HG02938 (cell line): ENCODE measurements around the gene REEP3.
"Not testable (repeated sequence)": the region's sequence is repeated elsewhere in the genome, so short reads cannot be mapped to it uniquely, and the experiment has no call there.

Experiments
- ATAC-seq: cut with Tn5 transposase; IDR thresholded peaks from one replicate; pipeline ENCODE4 v1.9.1; 2021; ENCODE audit warnings: mild to moderate bottlenecking, moderate library complexity; ENCODE audit not compliant: unreplicated experiment

Gene REEP3

DNA sequence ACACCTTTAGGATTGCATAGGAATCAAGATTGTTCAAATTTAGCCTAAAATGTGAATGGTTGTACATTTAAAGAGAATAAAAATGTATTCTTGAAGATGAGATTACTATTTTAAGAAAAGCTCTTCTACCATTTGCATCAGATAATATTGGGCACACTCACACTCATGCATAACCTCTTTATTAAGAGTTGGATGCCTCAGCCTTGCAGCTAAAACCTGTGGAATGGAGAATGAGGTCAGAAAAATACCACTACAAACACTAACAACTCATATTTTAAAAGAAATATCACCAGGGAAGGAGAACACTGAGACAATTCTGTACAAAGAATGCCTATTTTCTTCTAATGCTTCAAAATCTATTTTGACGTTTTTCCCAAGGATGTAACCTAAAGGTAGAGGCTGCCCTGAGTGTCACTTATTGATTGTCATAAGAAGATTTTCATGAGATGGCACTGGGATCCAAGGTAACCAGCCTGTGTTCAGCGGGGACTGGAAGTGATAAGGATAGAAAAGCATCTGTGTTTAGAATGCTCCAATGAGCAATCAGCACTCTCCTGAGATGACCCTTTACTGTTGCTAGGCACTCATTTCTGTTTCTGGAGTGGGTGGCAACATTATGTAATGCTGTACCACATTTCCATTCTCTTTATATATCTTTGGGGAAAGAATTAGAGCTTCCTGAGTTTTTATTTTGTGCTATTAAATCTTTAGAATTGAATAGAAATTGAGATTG is 26.6 kb downstream of the REEP3 start:
- no peak for ATAC-seq

DNA sequence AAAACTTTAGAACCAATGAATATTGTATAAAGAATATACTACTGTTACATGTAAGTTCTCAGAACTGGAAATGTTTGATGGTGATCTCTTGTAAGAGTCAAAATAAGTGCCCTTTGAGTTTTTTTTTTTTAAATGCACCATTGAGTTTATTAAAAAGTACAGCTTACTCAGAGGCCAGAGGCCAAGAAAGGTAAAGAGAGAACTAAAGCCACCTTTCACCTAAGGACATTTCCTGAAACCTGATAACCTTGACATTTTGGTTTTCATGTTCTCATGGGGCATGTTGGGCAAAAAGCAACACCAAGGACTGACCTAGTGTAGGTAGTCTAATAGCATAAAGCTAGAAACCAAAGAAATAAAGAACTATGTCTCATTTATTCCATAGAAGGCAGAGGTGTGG is 27.7 kb downstream of the REEP3 start:
- ATAC-seq, result no peak

DNA sequence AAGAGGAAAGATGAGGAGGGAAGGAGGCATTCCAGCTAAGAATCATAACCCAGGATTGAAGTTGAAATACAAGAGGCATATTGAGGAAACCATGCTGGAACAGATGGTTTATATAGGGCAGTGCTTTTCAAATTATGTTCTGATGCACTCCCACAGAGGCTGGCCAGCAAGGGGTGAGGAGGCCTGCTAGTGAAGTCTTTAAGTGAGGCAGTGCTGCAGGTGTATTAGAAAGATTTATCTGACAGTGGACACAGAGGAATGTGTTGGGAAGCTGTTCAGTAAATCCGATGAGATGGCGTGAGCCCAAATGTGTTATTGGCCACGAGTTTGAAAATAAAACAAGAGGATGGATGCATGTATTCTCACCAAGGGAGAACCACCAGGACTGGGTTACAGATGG is 28.6 kb downstream of the REEP3 start:
- no peak for ATAC-seq

DNA sequence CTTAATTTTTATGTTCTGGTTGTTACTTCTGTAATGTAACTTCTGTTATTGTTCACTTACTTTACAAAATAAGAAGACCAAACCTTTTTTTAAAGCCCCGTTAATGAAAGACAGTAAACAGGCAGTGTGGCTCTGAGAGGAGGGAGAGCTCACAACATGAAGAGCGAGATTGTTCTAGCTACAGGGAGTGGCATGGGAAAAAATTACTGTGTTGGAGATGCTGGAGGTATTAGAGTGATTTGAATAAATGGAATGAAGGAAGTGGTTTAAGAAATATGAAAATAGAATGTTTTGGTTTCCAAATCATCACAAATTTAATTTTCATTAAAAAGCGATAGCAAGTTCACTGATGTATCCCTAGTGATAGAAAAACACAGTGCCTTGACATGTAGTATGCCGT is 31.8 kb downstream of the REEP3 start:
- ATAC-seq, result no peak

DNA sequence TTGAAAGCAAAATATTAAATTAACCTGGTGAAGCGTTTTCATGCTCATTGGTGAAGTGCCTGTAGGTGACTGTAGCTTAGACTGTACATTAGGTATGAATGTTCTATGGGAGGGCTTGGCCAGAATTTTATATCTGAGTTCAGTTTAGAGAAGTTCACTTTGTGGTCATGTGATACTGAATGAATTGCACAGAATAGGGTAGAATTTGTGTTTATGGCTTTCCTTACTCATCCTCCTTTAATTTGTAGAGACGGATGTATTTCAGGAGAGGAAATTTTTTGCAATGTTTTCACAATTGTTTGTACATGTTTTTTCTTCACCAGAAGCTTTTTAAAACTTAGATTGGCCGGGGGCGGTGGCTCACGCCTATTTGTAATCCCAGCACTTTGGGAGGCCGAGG is 32.3 kb downstream of the REEP3 start:
- ATAC-seq, result no peak

DNA sequence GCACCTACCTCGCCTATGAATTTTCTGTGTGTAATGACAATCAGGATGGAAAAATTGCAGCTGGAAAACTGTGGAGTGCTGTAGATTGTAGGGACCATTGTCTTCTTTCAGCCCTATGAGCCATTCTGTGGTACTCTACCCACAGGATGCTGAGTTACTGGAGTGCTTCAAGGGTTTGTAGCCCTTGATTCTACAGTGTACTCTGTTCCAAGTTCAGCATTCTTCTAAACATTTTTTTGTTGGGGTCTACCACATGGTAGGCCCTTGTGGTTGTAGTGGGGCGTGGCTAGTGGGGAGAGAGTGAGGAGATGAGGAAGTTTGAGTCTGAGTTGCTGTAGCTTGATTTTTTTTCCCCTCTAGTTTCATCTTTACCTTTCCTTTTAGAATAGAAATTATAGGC is 33.5 kb downstream of the REEP3 start:
- peak; percentile 93 for ATAC-seq

DNA sequence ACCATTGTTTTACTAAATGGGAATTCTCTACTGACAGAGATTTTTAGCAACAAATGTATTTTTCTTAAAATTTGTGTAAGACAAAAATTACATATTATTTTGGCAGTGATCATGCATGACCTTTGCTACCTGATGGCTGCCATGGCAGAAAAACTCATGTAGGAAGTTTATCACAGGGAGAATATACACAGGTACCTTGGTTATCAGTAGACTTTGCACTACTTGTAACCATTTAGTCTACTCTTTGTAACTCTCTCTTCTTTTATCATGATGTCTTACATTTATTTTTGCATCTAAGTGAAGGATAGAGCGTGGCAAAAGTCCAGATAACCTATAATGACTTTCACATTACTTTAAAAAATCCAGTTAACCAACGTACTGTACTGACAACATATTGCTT is 34.1 kb downstream of the REEP3 start:
- ATAC-seq, result no peak

DNA sequence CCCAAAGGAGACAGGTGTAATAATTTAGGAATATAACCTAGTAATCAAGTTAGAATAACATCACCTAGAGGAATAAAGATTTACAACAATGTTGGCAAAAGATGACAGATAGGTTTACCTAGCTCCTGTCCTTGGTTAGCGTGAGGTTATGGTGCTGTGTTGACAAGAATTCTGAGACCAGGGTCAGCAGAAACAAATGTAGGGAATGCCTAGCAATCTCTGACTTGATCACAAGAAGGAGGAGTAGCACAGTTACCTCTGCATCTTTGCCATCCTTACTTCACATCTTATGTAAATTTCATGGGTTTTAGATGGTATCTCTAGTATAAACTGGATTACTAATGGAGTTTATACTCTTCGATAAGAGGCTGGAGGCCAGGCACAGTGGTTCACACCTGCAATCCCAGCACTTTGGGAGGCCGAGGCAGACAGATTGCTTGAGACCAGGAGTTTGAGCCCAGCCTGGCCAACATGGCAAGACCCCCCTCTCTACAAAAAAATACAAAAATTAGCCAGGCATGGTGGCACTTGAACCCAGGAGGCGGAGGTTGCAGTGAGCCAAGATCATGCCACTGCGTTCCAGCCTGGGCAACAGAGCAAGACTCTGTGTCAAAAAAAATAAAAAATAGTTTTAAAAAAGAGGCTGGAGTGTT is 37.1 kb downstream of the REEP3 start:
- no peak for ATAC-seq

DNA sequence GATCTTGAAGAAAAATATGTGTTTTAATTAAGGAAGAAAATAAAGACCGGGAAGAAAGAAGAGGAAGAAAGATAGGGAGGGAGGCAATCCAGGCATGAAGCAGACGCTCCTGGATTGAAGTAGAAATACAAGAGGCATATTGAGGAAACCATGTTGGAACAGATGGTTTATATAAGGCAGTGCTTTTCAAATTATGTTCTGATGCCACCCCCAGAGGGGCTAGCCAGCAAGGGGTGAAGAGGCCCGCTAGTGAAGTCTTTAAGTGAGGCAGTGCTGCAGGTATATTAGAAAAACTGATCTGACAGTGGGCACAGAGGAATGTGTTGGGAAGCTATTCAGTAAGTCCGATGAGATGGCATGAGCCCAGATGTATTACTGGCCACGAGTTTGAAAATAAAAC is 40.1 kb downstream of the REEP3 start:
- ATAC-seq, result no peak

DNA sequence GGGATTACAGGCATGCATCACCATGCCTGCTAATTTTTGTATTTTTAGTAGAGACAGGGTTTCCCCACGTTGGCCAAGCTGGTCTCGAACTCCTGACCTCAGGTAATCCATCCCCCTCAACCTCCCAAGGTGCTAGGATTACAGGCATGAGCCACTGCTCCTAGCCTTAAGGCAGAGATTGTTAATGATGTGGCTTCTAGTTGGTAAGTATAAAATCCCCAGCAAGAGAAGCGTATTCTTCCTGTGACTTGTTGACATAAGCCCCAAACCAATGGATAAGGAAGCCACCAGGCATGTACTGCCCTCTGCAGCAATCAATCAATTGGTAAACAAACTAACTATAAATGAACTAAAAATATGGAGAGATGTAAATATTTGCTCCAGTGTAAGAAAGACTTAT is 41.2 kb downstream of the REEP3 start:
- ATAC-seq, result no peak

DNA sequence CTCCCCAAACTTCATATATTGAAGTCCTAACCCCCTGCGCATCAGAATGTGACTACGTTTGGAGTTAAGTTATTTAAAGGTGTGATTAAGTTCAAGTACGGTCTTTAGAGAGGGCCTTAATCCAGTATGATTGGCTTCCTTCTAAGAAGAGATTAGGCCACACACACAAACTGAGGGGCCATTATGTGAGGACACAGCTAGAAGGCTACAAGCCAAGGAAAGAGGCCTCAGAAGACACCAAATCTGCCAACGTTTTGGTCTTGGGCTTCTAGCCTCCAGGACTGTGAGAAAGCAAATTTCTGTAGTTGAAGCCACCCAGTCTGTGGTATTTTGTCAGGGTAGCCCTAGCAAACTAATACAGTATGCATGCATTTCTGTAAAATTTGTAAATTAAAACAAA is 41.7 kb downstream of the REEP3 start:
- no peak for ATAC-seq

DNA sequence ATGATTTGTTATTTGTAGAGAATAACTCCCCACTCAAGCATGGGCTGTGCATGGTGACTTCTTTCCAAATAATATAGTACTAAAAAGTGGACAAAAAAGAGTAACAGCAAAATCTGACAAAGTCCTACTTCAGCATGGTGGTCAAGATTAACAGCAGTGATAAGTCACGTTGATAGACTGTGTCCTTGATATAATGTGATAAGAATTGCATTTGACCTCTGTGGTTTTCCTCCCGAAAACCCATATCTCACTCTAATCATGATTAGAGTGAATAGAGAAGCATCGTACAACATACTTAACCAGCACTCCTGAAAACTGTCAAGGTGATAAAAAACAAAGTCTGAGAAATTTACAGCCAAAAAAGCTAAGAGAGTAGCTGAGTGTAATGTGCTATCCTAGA is 42.4 kb downstream of the REEP3 start:
- ATAC-seq, result no peak

DNA sequence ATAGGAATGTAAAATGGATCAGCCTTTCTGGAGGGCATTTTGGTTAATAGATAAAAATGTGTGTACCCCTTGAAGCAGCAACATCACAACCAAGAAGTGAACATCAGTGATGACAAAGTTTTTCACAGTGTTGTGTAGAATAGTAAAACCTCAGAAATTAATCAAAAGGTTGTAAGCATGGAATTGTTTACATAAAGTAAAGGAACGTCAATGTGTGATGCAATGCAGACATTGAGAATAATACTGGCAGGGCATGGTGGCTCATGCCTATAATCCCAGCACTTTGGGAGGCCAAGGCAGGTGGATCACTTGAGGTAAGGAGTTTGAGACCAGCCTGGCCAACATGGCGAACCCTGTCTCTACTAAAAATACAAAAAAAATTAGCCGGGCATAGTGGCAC is 43.5 kb downstream of the REEP3 start:
- ATAC-seq, result not testable (repeated sequence)

DNA sequence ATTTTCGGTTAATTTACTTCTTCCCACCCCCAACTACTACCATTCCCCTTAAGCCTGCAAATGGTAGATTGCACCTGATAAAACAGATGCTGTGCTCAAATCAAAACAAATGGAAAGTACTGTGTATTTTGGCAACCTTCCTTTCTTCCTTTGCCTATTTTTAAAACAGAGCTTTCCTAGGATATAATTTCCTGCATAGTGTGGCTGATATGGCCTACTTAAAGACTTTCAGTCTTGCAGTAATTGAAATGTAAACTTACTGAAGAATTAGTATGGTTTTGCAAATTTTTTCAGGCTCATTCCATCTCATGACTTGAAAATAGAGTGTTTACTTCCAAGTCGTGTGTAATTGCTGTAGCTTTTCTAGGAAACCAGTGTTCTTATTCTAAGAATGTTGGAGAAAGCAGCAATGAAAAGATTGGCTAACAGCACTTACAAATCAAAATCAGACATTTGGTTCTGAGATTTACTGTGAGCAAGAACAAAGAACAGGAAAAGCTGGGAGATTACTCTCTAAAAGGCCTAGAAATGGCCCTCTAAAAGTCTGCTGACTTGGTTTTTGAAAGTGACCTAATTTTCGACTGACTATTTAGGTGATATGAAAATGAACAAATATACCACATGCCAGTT is 52.0 kb downstream of the REEP3 start:
- no peak for ATAC-seq

DNA sequence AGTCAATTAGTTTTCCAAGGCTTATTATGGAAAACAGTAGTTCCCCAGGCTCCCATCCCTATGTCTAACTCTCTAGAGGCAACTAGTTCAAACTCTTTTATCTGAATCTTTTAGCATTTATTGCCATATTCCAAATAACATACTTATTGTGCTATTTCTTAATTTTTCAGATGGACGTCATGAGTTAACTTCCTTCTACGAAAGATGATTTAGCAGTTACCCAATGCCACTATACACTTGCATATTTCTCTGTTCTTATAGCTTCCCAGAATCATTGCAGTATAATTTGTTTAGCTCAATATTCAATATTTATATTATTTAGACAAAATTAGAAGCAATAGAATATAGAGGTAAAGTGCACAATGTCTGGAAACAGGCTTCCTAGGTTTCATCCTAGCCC is 52.8 kb downstream of the REEP3 start:
- ATAC-seq, result no peak

DNA sequence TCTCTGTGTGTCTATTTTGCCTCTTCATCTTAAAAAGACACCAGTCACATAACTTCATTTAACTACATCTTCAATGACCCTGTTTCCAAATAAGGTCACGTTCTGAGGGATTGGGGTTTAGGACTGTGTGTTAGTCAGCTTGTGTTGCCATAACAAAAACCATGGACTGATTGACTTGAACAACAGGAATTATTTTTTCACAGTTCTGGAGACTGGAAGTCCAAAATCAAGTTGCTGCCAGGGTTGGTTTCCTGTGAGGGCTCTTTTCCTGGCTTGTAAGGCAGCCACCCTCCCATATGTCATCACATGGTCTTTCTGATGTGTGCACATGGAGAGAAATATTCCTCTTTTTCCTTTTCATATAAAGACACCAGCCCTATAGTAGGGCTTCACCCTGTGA is 55.3 kb downstream of the REEP3 start:
- ATAC-seq, result no peak

DNA sequence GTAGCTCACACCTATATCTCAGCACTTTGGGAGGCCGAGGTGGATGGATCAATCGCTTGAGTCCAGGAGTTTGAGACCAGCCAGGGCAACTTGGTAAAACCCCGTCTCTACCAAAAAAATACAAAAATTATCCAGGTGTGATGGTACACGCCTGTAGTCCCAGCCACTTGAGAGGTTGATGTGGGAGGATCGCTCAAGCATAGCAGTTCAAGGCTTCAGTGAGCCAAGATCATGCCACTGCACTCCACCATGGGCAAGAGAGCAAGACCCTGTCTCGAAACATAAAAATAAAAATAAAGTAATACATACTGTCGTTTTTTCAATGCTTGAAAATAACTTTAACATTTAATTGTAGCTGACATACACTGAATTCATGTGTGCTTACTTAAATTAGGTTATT is 57.3 kb downstream of the REEP3 start:
- ATAC-seq, result no peak

DNA sequence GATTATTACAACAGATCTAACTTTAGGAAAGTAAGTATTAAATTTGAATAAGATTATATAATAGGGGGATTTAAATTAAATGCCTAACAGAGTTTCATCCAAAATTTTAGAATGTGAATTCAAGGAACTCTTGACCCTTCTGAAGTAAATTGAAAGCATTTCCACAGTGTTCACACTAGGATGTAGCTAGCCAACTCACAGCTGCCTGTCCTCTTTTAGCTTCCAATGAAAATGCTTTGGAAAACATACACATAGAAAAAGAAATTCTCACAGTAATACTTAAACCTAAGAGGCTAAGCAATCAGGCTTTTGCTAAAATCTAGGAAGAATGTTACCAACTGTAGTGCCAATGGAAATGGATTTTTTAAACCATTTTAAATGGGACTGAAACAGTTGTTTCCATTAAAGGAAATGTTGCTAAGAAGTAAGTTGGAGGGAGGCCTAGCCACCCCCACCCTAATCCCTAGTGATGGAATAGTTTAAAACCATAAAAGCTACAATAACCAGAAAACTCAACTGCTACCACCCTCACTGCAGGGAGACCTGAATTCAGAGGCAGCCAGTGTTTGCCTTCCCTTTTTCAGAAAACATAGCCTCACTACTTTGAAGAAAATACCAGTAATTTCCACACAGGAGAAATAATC is 58.3 kb downstream of the REEP3 start:
- no peak for ATAC-seq

DNA sequence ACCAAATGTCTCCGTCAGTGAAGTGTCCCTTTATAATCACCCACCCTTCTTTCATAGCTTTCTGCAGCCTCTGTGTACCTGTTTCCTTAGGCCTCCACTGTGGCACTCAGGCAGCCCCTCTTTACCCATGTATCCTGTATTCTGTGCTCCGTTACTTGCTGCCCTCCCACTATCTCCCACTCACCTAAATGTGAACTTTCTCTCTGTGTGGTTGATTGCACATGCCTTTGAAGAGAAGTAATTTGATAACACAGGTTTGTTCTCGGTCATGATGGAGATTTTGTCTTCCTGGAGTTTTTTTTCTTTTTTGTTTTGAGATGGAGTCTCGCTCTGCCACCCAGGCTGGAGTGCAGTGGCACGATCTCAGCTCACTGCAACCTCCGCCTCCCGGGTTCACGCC is 61.5 kb downstream of the REEP3 start:
- ATAC-seq, result no peak

DNA sequence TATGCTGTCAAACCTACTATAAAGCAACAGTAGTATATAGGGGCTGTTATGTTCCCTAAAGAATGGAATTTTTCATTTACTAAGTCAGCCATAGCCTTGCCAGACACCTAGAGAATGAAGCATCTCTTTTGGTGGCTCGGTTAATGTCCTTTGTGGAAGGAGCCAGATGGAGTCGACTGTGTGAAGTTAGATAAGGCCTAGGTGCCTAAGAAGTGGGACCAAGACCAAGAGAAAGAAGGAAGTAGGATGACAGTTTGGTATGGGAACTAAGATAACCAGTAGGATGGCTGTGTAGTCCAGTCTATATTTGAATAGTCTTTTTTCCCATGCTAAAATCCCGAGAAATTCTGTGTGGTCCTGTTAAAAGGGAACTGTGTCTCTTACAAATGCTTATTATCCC is 62.2 kb downstream of the REEP3 start:
- no peak for ATAC-seq

DNA sequence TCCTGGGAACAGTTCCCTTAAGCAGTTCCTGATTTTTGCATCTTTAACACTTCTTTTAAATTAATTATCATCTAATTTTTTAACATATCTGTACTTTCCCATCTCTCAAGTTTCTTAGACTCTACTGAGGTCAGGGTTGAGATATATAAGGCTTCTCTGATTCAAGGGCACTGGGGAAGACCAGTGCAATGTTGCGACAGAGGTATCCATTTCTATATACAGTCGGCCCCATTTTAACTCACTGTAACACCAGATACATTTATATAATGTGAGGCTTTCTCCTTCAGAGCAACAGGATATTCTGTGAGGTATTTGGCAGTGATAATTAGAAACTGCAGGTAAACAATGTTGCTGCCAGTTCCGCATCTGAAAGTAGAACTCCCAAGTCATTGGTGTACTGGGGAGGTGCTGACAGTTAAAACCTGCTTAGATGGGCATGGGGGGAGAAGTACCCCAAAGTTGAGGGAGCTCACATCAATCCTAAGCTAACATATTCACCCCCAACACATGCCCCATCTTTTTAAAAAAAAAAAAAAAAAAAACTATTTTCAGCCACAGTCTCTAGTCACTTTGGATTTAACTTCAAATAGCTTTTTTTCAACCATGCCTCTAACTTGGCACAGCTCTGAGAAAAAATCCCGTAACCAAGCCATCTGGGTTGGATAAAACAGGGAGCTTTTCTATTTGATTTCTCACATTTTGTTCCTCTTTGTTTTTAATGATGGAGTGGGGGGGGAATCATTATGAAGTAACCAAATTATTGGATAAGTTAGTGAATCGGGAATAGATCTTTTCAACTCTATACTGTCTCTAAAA is 62.9 kb downstream of the REEP3 start:
- no peak for ATAC-seq
